Omental fat pad (tissue), 4 donors: ENCODE data around the gene KLK7. TPM values are rescaled to one million over a fixed set of nuclear protein-coding genes. Genes with fewer than 3 reads are reported as not detected.

Experiments
- ATAC-seq: fragments of 150-250 bp; one replicate; pipeline ENCODE4 v1.9.1; 2016; ENCODE audit warnings: mild to moderate bottlenecking, moderate library complexity; ENCODE audit not compliant: low FRiP score
- DNase-seq: peaks from one replicate; pipeline ENCODE4 v3.0.0-alpha.2; 2019; ENCODE audit warnings: low spot score
- total RNA-seq, 4 donors: library from RNA; depleted of rRNA; stranded (reverse); fragments of >200 nt; gene quantifications; one replicate each; pipeline ENCODE4 v1.1.0, GENCODE V29; 2016
- TF ChIP-seq, protein P1 (sequence below), 3 donors: fragments of 450-650 bp; IDR thresholded peaks; one replicate each; pipeline ENCODE4 v1.5.1; 2016 to 2017; ENCODE audit warnings: antibody characterized with exemption in 3 of 3, mild to moderate bottlenecking in 3 of 3, moderate library complexity in 2 of 3

The KLK7 gene
- total RNA-seq, 4 donors from 2014 or later = 3.6 to 61.7 (median 16.6) TPM; not detected in 1

DNA sequence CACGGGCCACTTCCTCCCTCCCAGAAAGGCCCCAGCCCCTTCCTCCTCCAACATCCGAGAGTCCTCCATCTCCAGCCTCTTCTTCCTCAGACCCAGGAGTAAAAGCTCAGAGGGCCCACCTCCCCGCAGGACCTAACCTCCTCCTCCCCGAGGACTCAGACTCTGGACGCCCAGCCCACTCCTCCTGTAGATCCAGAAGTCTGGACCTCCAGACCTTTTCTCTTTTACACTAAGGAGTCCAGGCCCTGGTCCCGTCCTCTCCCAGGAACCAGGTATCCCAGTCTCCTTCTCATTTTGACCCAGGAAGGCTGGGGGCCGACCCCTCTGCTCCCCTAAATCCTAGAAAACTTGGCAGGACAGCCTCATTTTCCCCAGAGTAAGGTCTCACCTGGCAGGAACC lies 19.6 kb upstream of the KLK7 start:
- DNase-seq (no peak), ATAC-seq (no peak)
- TF ChIP-seq, protein P1, sequence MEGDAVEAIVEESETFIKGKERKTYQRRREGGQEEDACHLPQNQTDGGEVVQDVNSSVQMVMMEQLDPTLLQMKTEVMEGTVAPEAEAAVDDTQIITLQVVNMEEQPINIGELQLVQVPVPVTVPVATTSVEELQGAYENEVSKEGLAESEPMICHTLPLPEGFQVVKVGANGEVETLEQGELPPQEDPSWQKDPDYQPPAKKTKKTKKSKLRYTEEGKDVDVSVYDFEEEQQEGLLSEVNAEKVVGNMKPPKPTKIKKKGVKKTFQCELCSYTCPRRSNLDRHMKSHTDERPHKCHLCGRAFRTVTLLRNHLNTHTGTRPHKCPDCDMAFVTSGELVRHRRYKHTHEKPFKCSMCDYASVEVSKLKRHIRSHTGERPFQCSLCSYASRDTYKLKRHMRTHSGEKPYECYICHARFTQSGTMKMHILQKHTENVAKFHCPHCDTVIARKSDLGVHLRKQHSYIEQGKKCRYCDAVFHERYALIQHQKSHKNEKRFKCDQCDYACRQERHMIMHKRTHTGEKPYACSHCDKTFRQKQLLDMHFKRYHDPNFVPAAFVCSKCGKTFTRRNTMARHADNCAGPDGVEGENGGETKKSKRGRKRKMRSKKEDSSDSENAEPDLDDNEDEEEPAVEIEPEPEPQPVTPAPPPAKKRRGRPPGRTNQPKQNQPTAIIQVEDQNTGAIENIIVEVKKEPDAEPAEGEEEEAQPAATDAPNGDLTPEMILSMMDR (IDR thresholded peaks at IDR 0.05) = no peak

DNA sequence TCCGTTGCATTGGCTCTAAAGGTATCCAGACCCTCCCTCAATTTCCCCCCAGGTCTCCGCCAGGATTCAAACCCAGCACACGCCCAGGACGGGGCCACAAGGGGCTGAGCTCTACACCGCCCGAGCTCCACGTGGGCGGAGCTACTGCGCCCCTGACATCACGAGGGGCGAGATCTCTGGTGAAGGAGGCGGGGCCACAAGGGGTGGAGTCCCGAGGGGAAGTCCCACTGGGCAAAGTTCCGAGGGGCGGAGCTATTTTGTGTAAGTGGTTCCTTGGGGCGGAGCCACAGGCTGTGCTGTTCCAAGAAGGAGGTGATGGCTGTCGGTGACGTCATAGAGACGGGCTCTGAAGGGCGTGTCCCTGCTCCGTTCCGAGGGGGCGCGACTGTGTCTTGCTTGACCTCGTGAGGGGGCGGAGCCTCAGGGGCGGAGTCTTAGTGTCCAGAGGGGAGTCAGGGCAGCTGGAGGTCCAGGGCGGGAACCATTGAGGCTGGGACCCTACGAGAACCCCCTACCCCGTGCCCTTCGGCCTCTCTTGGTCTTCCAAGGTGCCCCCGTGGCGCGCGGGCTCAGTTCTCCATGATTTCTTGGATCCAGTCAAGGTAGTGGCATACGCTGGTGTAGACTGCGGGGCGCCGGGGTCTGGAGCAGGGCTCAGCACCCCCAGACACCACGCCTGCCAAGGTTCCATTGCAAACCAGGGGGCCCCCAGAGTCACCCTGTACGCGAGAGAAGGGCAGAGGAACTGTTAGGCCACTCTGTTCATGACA lies 19.0 kb upstream of the KLK7 start:
- ATAC-seq = peak; percentile 75
- DNase-seq = peak; percentile 74
- TF ChIP-seq, protein P1 (IDR thresholded peaks at IDR 0.05) = no peak

DNA sequence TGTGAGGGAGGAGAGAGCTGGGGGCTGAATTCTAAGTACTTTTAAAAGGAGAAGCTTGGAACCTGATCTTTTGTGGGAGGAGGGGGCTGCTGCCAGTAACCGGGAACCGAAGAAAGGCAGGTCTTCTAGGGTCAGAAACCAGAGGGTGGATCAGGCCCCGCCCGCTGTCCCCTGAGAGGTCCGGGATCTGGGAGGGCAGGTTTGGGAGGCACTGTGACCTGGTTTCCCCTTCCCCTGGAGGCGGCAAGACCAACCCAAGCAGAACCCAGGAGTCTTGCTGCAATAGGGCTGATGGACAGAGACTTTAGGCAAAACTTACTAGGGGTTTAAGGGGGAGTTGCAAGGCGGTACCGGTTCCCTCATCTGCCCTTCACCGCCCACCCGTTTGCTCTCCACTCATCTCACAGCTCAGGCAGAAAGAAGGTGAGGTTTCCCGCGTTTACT lies 18.4 kb upstream of the KLK7 start:
- ATAC-seq (peak; percentile 65), DNase-seq (no peak)
- TF ChIP-seq, protein P1 (IDR thresholded peaks at IDR 0.05) = no peak

DNA sequence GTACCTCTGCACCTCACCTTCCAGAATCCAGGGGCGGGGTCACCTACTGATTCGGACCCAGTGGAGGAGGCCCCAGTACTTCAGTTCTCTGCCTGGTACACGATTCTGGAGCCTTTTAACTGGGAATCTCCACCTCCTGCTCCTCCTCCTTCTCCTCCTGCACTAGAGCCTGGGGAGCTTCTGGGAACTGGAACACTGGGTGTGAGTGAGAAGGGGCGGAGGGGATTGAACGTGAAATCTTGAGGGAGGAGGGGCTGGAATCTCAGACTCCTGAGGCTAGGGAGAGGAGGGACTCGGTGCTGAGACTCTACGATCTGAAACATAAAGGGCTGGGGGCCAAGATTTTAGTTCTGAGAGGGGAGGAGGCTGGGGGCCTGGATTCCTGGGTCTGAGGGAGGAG lies 17.8 kb upstream of the KLK7 start, which contains the start of gene KLK8:
KLK8 (minus strand) TSS at position 90 of the 400 bp plus-strand sequence. CDS start 437 bp downstream, outside the sequence.
- ATAC-seq = peak; percentile 80
- TF ChIP-seq, protein P1 (IDR thresholded peaks at IDR 0.05) = no peak
- DNase-seq = no peak

DNA sequence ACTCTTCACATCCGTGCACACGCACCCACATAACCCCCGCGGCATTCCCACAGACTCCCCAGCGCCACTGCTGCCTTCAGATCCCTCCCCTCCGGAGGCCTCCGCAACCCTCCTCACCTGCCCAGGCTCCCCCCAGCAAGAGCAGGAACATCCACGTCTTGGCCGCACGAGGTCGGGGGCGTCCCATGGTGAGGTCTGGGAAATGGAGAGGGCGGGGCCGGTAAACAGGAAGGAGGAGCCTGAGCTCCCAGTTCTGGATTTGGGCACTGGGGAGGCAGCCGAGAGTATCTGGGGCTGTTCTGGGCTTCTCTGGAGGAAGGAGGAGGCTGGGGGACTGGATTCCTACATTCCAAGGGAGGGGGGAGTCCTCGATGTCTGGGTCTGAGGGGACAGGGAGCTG lies 17.3 kb upstream of the KLK7 start:
- ATAC-seq (peak; percentile 64), DNase-seq (no peak)
- TF ChIP-seq, protein P1 (IDR thresholded peaks at IDR 0.05) = no peak

DNA sequence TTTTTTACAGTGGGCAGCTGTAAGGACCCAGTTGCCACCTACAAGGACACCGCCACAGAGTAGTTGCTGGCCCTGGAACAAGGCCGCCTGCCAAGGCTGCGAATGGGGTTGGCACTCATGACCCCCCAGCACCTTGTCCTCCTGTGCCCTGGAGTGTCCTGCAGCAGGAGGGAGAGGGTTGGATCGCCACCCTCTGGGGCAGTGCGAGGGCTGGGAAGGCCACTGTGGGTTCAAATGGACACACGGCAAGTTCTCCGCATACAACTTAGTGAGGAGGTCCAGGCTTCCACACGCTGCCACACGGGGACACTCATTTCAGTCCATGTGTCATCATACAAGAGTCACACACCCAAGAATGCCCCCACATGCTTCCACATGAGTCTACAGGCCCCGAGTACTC lies 16.7 kb upstream of the KLK7 start:
- TF ChIP-seq, protein P1 (IDR thresholded peaks at IDR 0.05) = no peak
- no peak for ATAC-seq
- DNase-seq = no peak

DNA sequence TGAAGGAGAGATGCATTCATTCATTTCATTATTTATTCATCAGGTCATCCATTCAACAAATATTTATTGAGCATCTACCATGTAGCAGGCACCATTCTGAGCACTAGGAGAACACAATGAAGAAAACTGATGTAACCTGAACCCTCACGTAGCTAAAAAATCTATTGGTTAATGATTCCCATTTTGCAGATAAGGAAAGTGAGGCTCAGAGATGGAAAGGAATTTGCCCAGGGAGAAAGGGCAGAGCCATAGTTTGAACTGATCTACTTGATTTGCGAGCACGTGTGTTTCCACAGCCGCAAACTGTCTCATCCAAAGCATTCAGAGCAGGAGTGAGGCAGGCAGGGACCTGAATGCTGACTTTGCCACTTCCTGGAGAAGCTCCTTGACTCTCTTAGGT lies 15.0 kb upstream of the KLK7 start:
- no peak for ATAC-seq
- DNase-seq = no peak
- TF ChIP-seq, protein P1 (IDR thresholded peaks at IDR 0.05) = no peak
